OCI-LY1 (cell line): ENCODE measurements around the gene PSMA3.
A peak's percentile ranks its signal among the peaks of the same experiment; 100 is the strongest.

Experiments
- H2AFZ ChIP-seq: fragments of 200-600 bp; sonication (generic), shearing (Covaris generic); 2 replicates; pipeline ENCODE4 v1.6.0; 2014; ENCODE audit warnings: antibody characterized with exemption, mild to moderate bottlenecking, low read length
- H3F3A ChIP-seq: fragments of 200-600 bp; sonication (generic), shearing (Covaris generic); 2 replicates; pipeline ENCODE4 v1.6.0; 2014; ENCODE audit warnings: mild to moderate bottlenecking, antibody characterized with exemption, low read length, moderate library complexity; ENCODE audit not compliant: insufficient read depth
- H3K27ac ChIP-seq: fragments of 200-600 bp; sonication (generic); 2 replicates; pipeline ENCODE4 v1.5.1; 2014; ENCODE audit warnings: low read length, mixed run types, mild to moderate bottlenecking, low read depth; ENCODE audit not compliant: poor library complexity, severe bottlenecking
- H3K27me3 ChIP-seq: fragments of 200-600 bp; sonication (generic); 2 replicates; pipeline ENCODE4 v1.6.0; 2014; ENCODE audit warnings: antibody characterized with exemption, mild to moderate bottlenecking, low read length, moderate library complexity; ENCODE audit not compliant: insufficient read depth
- H3K36me3 ChIP-seq: fragments of 200-600 bp; sonication (generic); 2 replicates; pipeline ENCODE4 v1.6.1; 2014; ENCODE audit warnings: mild to moderate bottlenecking, antibody characterized with exemption, low read length, moderate library complexity, mixed read lengths; ENCODE audit not compliant: insufficient read depth
- H3K4me1 ChIP-seq: fragments of 200-600 bp; sonication (generic); 2 replicates; pipeline ENCODE4 v1.5.1; 2014; ENCODE audit warnings: mild to moderate bottlenecking, low read length, moderate library complexity; ENCODE audit not compliant: insufficient read depth, severe bottlenecking
- H3K4me2 ChIP-seq: fragments of 200-600 bp; sonication (generic), shearing (Covaris generic); 2 replicates; pipeline ENCODE4 v1.6.1; 2014; ENCODE audit warnings: low read length
- H3K4me3 ChIP-seq: fragments of 200-600 bp; sonication (generic); 2 replicates; pipeline ENCODE4 v1.5.1; 2014; ENCODE audit warnings: low read length, low read depth, mild to moderate bottlenecking, mixed read lengths; ENCODE audit not compliant: poor library complexity, severe bottlenecking
- H3K79me2 ChIP-seq: fragments of 200-600 bp; shearing (Covaris generic); 2 replicates; pipeline ENCODE4 v1.6.1; 2016; ENCODE audit warnings: mixed run types, low read length, mixed read lengths; ENCODE audit not compliant: insufficient read depth
- H3K9ac ChIP-seq: fragments of 200-600 bp; sonication (generic), shearing (Covaris generic); 2 replicates; pipeline ENCODE4 v1.6.1; 2014; ENCODE audit warnings: mild to moderate bottlenecking, low read length, mixed read lengths
- H3K9me2 ChIP-seq: fragments of 200-600 bp; sonication (generic), shearing (Covaris generic); 2 replicates; pipeline ENCODE4 v1.6.1; 2014; ENCODE audit warnings: low read depth, mild to moderate bottlenecking, low read length, mixed read lengths
- H3K9me3 ChIP-seq: fragments of 200-600 bp; shearing (Covaris generic); 2 replicates; pipeline ENCODE4 v1.6.1; 2014; ENCODE audit warnings: low read length, mixed read lengths
- H4K20me1 ChIP-seq: fragments of 200-600 bp; sonication (generic), shearing (Covaris generic); 2 replicates; pipeline ENCODE4 v1.6.0; 2016; ENCODE audit warnings: mild to moderate bottlenecking, low read length; ENCODE audit not compliant: insufficient read depth
- CTCF ChIP-seq: fragments of 200-600 bp; sonication (generic), shearing (Covaris generic); IDR thresholded peaks from 2 replicates; pipeline ENCODE4 v1.5.1; 2017; ENCODE audit warnings: mild to moderate bottlenecking, antibody characterized with exemption, low read length, moderate library complexity, mixed read lengths
- EZH2 ChIP-seq: fragments of 200-600 bp; sonication (generic), shearing (Covaris generic); IDR thresholded peaks from 2 replicates; pipeline ENCODE4 v1.8.0; 2017; ENCODE audit warnings: borderline replicate concordance, mixed run types, mild to moderate bottlenecking, antibody characterized with exemption, low read length, moderate library complexity, mixed read lengths

Gene PSMA3

GRCh38 chr14:58278177-58278576 is 33.5 kb downstream of the PSMA3 start:
- TF ChIP-seq CTCF: no peak
- no peak for TF ChIP-seq EZH2
- H3K4me3 ChIP-seq: no peak overlapping the region
- no peaks in the 10 kb centered on the region for H3K9me2 ChIP-seq
- no peaks in the 10 kb centered on the region for H3K27me3 ChIP-seq
- H4K20me1 ChIP-seq: no peaks in the 10 kb centered on the region; the same call in 1 of the 2 replicates
- no peak overlapping the region for H3K27ac ChIP-seq
- no peaks in the 10 kb centered on the region for H3F3A ChIP-seq
- H2AFZ ChIP-seq: no peak overlapping the region
- H3K4me2 ChIP-seq: no peak overlapping the region
- H3K4me1 ChIP-seq: peaks cover 21% of the 10 kb centered on the region
- peaks cover 80% of the 10 kb centered on the region for H3K36me3 ChIP-seq
- H3K9ac ChIP-seq: no peak overlapping the region
- H3K9me3 ChIP-seq: no peaks in the 10 kb centered on the region
- peaks cover 38% of the 10 kb centered on the region for H3K79me2 ChIP-seq

GRCh38 chr14:58280954-58281787 is 36.5 kb downstream of the PSMA3 start:
- H3K9ac ChIP-seq: no peak overlapping the region
- no peaks in the 10 kb centered on the region for H3K9me3 ChIP-seq
- no peak overlapping the region for H2AFZ ChIP-seq
- peaks cover 86% of the 10 kb centered on the region for H3K36me3 ChIP-seq
- H3K27ac ChIP-seq: peak overlapping the region; percentile 44
- no peak overlapping the region for H3K4me2 ChIP-seq
- no peaks in the 10 kb centered on the region; the same call in 1 of the 2 replicates for H4K20me1 ChIP-seq
- H3K9me2 ChIP-seq: no peaks in the 10 kb centered on the region
- no peak for TF ChIP-seq CTCF
- TF ChIP-seq EZH2: no peak
- H3K79me2 ChIP-seq: peaks cover 39% of the 10 kb centered on the region
- H3K4me1 ChIP-seq: peaks cover 21% of the 10 kb centered on the region
- no peaks in the 10 kb centered on the region for H3F3A ChIP-seq
- H3K4me3 ChIP-seq: no peak overlapping the region
- H3K27me3 ChIP-seq: no peaks in the 10 kb centered on the region

GRCh38 chr14:58281969-58282368 is 37.3 kb downstream of the PSMA3 start:
- H3K36me3 ChIP-seq: peaks cover 90% of the 10 kb centered on the region
- no peak overlapping the region for H3K4me3 ChIP-seq
- peaks cover 39% of the 10 kb centered on the region for H3K79me2 ChIP-seq
- TF ChIP-seq EZH2 (no peak), CTCF (no peak)
- H3K27ac ChIP-seq: no peak overlapping the region
- H4K20me1 ChIP-seq: no peaks in the 10 kb centered on the region; the same call in 1 of the 2 replicates
- no peak overlapping the region for H3K9ac ChIP-seq
- no peaks in the 10 kb centered on the region for H3F3A ChIP-seq
- no peaks in the 10 kb centered on the region for H3K9me3 ChIP-seq
- H2AFZ ChIP-seq: no peak overlapping the region
- H3K4me1 ChIP-seq: peaks cover 16% of the 10 kb centered on the region
- no peaks in the 10 kb centered on the region for H3K9me2 ChIP-seq
- no peak overlapping the region for H3K4me2 ChIP-seq
- H3K27me3 ChIP-seq: no peaks in the 10 kb centered on the region
